ENCODE data around the gene POLD2. TPM values are rescaled to one million over a fixed set of nuclear protein-coding genes. Genes with fewer than 3 reads are reported as not detected.

POLD2 gene
- total and polyA plus RNA-seq, 2 of the 4 experiments (the other 2 are of a cell fraction), result 142 to 163 TPM

DNA sequence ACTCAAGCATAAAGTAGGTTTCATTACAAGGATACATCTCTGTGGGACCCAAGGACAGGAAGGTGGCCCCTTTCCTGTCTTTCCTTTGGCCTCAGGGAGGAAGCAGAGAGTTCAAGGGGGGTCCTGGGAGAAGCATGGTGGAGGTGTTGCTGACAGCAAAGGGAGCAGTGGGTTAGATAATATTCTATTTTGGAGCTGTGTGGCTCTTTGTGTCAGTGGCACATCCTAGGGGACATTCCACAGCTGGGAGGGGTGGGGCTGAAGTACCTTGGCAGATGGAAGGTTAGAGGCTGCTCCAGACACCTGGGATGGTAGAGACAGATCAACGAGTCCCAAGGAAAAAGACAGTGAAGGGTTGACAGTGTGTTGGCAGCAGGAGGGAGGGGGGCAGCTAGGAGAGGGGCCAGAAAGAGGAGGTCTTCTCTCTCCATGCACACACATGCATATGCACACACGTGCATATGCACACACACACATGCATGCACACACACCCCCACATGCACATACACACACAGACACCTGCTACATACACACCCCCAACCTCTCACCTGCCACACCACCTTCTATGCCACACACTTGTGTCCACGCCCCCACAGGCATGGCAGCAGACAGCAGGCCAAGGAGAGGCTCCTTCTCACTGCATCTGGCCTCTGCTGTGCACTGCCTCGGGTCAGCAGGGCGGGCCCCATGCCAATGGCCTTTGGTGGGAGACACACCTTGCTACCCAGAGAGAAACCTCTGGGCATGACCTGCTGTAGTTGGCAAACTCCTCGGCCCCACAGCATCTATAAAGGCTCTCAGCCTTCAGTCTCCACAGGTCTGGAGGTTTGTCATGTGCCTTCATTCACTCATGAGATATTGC is 5.6 kb upstream of the POLD2 start:
- ChIA-PET CTCF (no interaction called here), POLR2A (ENCODE audit: unreplicated experiment) (no interaction called here)
- WGBS, 2 experiments (ENCODE audit: extremely low coverage in 2 of 2, insufficient read length in 1 of 2), result 58% methylated on average over 3 of the region's 6 CpGs; no CpG with 5 or more reads in 1 of the 2 experiments
- H2AK5ac ChIP-seq (ENCODE audit: low read depth, low read length), result no peak overlapping the region
- H3K4me1 ChIP-seq (ENCODE audit: control insufficient read depth, insufficient read depth, low read length), result peaks cover 10% of the 10 kb centered on the region
- H3K4ac ChIP-seq (ENCODE audit: low read depth, low read length), result no peak overlapping the region
- peak overlapping the region; percentile 5 for H2AFZ ChIP-seq (replicated peaks; ENCODE audit: low read length, poor library complexity)
- BruUV-seq (replicated peaks), result no TSS peak
- no peak overlapping the region for H3K9ac ChIP-seq (ENCODE audit: low read depth, low read length)
- no peak overlapping the region for H2BK15ac ChIP-seq (ENCODE audit: low read depth, low read length)
- no peak overlapping the region for H2AK9ac ChIP-seq (replicated peaks; ENCODE audit: low read depth, low read length, poor library complexity)
- no peak overlapping the region for H2BK5ac ChIP-seq (ENCODE audit: low read depth, low read length, poor library complexity, severe bottlenecking)
- no peak overlapping the region for H3K23ac ChIP-seq (ENCODE audit: low read depth, low read length)
- peaks cover 0 to 2% of the 10 kb centered on the region in 2 experiments; a peak in 1 of 4 replicates for H3K79me1 ChIP-seq (ENCODE audit: low read depth in 1 of 2, low read length in 2 of 2)
- H4K91ac ChIP-seq (ENCODE audit: insufficient read depth, low read depth, low read length), result no peak overlapping the region
- H3K4me3 ChIP-seq (ENCODE audit: insufficient read depth, low read depth, low read length), result no peak overlapping the region
- peaks cover 3% of the 10 kb centered on the region; the same call in 1 of the 2 replicates for H3K9me1 ChIP-seq (ENCODE audit: insufficient read depth, low read length)
- H4K8ac ChIP-seq (ENCODE audit: low read depth in 2 of 2, low read length in 2 of 2), result no peak overlapping the region
- no peak overlapping the region for H3K27ac ChIP-seq (ENCODE audit: insufficient read depth, low read length)
- H2BK120ac ChIP-seq (ENCODE audit: low read depth, low read length), result no peak overlapping the region
- no peak overlapping the region for H2BK20ac ChIP-seq (ENCODE audit: low read depth, low read length)
- H3K14ac ChIP-seq (replicated peaks; ENCODE audit: low read depth, low read length), result no peak overlapping the region
- H3K9me3 ChIP-seq (ENCODE audit: control insufficient read depth, insufficient read depth, low read length), result peaks cover 4% of the 10 kb centered on the region
- H3K27me3 ChIP-seq (ENCODE audit: control insufficient read depth, insufficient read depth, low read length), result no peaks in the 10 kb centered on the region
- H3K4me2 ChIP-seq (ENCODE audit: low read depth, low read length), result no peak overlapping the region
- dilution Hi-C loops (cut with HindIII; ENCODE audit: low sequenced_read_pairs, unreplicated experiment), result no loop called here
- no peak overlapping the region for H3K56ac ChIP-seq (ENCODE audit: extremely low read depth, insufficient read depth, low read length)
- DNase-seq (no peak), ATAC-seq (ENCODE audit: low read depth) (no peak)
- intact Hi-C loops (cut with micrococcal nuclease), result no loop called here
- H4K20me1 ChIP-seq (ENCODE audit: insufficient read depth, low read length), result no peaks in the 10 kb centered on the region
- in situ Hi-C loops (cut with MboI; ENCODE audit: low sequenced_read_pairs), result loop anchor here (10.0 kb wide), 1 partner anchor 66 kb away; no protein-coding TSS in a partner anchor
- no peaks in the 10 kb centered on the region for H3K36me3 ChIP-seq (ENCODE audit: control insufficient read depth, insufficient read depth, low read length)
- no peak overlapping the region for H3K18ac ChIP-seq (ENCODE audit: low read depth, low read length)
- no peak overlapping the region for H4K5ac ChIP-seq (ENCODE audit: low read depth, low read length)
- TF ChIP-seq ELK1 (IDR thresholded peaks at IDR 0.05; ENCODE audit: borderline replicate concordance, low read depth, low read length) (no peak), NFE2L2 (IDR thresholded peaks at IDR 0.05; ENCODE audit: low read depth, low read length) (no peak), POLR2A (IDR thresholded peaks at IDR 0.05; ENCODE audit: low read depth, low read length) (no peak), RFX5 (IDR thresholded peaks at IDR 0.05; ENCODE audit: low read depth, low read length) (no peak), RCOR1 (IDR thresholded peaks at IDR 0.05; ENCODE audit: insufficient replicate concordance, low read length) (no peak), SMC3 (IDR thresholded peaks at IDR 0.05; ENCODE audit: low read depth, low read length) (no peak), MAZ (IDR thresholded peaks at IDR 0.05; ENCODE audit: borderline replicate concordance, low read depth, low read length) (no peak), RAD21 (IDR thresholded peaks at IDR 0.05; ENCODE audit: low read length) (no peak), MXI1 (IDR thresholded peaks at IDR 0.05; ENCODE audit: borderline replicate concordance, low read depth, low read length) (no peak), CEBPB (IDR thresholded peaks at IDR 0.05; ENCODE audit: low read depth, low read length) (no peak), FOS (IDR thresholded peaks at IDR 0.05; ENCODE audit: low read depth, low read length) (no peak), CHD1 (IDR thresholded peaks at IDR 0.05; ENCODE audit: low read depth, low read length) (no peak), BHLHE40 (IDR thresholded peaks at IDR 0.05; ENCODE audit: low read depth, low read length) (no peak), MAFK (IDR thresholded peaks at IDR 0.05; ENCODE audit: low read depth, low read length) (no peak)
- TF ChIP-seq, protein P1, sequence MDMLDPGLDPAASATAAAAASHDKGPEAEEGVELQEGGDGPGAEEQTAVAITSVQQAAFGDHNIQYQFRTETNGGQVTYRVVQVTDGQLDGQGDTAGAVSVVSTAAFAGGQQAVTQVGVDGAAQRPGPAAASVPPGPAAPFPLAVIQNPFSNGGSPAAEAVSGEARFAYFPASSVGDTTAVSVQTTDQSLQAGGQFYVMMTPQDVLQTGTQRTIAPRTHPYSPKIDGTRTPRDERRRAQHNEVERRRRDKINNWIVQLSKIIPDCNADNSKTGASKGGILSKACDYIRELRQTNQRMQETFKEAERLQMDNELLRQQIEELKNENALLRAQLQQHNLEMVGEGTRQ (IDR thresholded peaks at IDR 0.05; ENCODE audit: low read depth, low read length), result no peak
